Embryonic facial prominence (tissue), 1 donor: ENCODE data around the gene CALML5.

ENCODE experiments used
- DNase-seq: peaks from one replicate; pipeline ENCODE4 v3.0.0-alpha.2; 2016; ENCODE audit errors: extremely low spot score

Gene CALML5

GRCh38 chr10:5515948-5516761 lies 16.8 kb upstream of the CALML5 start:
- DNase-seq = no peak

- DNase-seq = no peak
Observed at GRCh38 chr10:5514226-5514850, 15.0 kb upstream of the CALML5 start.

DNA sequence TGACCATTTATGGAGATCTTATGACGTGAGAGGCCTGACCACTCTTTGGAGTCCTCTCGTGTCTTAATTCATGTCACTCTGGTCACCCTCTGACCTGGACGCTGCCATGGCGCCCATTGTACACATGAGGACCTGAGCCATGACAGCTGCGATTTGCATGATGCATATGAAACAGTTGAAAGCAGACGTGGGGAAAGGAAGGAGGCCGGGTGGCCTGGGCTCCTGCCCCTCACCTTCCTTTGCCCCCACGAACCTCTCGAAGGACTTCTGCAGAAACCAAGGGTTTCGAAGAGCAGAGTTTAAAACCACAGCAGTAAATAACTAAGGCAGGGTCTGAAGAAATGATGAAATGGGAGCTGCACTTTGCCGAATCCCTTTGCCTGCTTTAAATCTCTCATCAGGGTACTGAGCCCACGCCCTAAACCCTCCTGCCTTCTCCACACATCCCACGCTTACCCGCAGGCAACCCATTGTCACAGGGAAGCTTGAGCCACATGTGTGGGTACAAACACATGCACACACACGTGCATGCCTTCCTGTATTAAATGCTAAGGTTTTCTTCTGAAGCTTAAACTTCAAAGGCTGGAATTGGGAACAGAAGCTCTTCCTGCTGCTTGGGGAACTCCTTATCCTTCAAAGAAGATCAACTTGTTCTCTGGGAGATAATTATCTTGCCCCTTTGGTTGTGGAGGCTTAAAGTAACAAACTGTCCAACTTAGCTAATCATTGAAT lies 13.7 kb upstream of the CALML5 start:
- no peak for DNase-seq

GRCh38 chr10:5512331-5512730 lies 13.0 kb upstream of the CALML5 start:
- no peak for DNase-seq

DNA sequence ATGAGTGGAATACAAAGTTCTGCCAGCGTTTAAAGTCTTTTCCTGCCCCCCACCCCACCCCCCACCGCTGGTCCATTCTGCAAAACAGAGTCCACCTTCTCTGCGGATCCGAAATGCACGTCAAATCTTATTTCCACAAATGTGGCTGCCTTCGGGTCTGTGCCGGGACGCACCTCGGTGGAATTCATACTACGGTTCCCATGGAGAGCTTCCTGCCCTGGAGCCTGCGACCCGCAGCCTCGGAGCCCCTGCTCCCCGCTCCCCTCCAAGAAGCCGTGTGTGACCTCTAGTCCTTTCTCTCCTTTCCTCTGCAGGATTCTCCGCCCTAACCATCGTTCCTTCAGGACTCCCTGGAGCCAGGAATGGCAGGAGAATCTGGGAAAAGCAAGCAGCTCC lies 12.5 kb upstream of the CALML5 start:
- DNase-seq = no peak

- no peak for DNase-seq
Observed at GRCh38 chr10:5511231-5511884, 12.0 kb upstream of the CALML5 start.

DNA sequence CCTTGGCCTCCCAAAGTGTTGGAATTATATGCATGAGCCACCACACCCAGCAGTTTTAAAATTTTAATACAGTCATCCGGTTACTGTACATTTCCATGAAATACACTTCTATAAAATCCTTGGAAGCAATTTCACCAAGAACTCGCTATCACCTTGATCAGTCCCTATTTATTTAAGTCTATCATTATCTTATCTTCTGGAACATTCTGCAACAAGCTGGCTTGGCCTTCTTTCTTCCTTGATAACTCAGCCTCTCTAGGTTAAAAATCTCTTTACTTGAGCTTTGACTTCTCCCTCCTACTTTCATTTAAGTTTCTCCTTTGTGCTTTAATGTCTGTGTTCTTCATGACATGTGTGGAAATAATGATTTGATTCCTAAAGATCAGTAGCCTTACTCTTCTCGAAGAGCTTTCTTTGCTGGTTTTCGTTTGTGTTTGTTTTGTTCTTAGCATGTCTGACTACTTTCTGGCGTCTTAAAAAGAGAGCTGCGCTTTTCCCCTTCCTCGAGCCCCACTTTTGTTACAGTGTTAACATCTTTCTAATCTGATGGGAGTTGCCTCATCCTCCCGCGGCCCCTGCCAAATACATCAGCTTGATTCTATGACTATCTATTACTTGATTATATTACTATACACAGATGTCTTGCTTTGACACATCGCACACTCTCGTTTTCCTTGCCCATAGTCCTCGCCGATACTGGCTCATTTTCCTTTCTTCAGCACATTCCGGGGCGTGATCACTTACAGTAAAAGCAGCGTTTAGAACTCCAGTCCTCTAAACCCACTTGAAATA lies 11.1 kb upstream of the CALML5 start:
- no peak for DNase-seq

GRCh38 chr10:5509691-5510090 lies 10.3 kb upstream of the CALML5 start:
- DNase-seq = no peak

- no peak for DNase-seq
Observed at GRCh38 chr10:5509236-5509635, 9.9 kb upstream of the CALML5 start.

DNA sequence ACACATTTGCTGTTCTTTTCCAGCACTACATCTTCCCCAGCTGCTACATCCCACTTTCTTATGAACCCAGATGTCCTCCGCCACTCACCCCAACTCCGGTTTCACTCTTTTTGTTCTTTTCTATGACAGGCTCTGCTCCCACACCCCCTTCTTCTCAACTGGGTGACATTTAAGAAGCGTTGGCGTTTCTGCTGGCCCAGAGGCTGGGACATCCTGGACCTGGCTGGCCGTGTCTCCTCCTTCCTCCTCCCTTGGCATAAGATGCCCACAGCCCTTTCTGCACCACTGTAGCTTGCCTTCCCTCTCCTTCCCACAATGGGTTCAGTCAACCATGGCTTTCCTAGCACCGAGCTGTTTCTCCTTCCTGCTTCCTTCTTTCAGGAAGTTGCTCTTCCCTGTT lies 9.4 kb upstream of the CALML5 start:
- DNase-seq = no peak

DNA sequence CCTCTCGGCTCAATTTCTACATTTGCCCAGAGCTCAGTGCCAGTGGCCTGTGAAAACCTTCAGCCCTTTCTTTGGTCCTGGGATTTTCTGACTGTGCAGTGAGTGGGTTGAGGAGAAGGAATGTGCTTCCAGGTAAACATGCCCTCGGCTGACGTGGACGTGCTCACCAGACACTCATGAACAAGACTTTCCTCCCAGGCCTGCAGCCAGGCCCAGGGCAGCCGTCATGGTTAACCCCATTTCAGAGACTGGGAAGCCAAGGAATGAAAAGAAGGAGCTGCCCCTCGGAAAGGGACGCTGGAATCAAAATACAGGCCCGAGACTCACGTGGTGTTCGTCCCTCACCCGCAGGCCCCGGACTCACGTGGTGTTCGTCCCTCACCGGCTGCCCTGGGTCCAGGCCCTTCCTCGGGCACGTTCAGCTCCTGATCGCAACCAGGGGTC lies 8.8 kb upstream of the CALML5 start:
- DNase-seq = no peak

GRCh38 chr10:5507649-5508131 lies 8.3 kb upstream of the CALML5 start:
- DNase-seq = no peak

- no peak for DNase-seq
Observed at GRCh38 chr10:5506751-5507648, 7.6 kb upstream of the CALML5 start.

- DNase-seq = no peak
Observed at GRCh38 chr10:5506246-5506645, 6.9 kb upstream of the CALML5 start.

DNA sequence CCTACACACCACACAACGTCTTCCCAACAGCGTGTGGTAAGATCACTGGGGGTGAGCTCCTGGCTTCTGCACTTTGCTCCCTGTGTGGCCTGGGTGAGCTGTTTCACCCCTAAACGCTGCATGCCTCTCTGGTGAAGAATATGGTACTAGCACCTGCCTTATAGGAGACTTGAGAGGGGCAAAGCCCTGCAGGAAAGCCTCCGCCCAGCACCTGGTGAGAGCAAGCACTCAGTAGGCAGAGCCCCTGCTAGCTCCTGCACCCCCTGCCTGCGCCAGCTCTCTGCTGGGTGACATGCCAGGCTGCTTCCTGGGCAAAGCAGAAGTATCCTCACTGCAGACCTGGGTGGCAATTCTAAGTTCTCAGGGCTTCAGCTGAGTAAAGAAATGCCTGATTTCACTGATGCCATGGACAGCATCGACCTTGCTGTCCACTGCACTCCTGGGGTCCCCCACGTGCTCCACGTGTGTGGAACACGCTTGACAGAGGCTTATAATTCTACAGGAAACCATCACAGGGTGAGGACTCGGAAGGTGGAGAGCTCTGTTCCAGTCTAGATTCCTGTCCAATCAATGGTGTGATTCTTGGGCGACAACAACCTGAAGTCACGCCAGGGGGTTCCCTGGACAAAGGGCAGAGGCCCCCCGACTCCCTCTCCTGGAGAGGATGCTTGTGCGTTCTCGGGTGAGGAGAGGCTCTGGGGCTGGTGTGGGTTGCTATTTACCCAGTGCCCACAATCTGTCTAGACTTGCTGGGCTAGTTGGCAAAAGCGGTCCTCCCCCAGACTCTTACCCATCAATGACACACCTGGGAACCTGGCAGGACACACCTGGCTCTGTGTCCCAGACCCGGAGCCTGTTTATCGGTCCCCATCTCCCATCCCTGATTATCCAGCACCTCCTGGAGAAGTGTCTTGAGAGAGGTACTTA lies 5.0 kb upstream of the CALML5 start:
- DNase-seq = no peak

DNA sequence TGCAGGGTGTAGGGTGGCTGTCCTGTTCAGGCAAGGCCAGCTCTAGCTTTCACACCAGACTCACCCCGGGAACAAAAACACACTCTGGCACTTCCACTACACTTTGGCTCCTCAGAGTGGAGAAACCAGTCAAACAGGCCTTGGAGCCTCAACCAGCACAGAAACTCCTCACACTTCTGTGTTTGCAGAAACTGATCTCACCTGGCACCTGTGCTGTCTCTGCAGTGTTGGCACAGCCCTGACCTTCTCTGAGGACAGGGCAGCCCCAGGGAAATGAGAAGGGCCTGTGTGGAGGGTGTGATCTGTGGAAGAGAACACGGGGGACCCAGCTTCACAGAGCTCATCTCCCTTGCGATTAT lies 4.1 kb upstream of the CALML5 start:
- no peak for DNase-seq

DNA sequence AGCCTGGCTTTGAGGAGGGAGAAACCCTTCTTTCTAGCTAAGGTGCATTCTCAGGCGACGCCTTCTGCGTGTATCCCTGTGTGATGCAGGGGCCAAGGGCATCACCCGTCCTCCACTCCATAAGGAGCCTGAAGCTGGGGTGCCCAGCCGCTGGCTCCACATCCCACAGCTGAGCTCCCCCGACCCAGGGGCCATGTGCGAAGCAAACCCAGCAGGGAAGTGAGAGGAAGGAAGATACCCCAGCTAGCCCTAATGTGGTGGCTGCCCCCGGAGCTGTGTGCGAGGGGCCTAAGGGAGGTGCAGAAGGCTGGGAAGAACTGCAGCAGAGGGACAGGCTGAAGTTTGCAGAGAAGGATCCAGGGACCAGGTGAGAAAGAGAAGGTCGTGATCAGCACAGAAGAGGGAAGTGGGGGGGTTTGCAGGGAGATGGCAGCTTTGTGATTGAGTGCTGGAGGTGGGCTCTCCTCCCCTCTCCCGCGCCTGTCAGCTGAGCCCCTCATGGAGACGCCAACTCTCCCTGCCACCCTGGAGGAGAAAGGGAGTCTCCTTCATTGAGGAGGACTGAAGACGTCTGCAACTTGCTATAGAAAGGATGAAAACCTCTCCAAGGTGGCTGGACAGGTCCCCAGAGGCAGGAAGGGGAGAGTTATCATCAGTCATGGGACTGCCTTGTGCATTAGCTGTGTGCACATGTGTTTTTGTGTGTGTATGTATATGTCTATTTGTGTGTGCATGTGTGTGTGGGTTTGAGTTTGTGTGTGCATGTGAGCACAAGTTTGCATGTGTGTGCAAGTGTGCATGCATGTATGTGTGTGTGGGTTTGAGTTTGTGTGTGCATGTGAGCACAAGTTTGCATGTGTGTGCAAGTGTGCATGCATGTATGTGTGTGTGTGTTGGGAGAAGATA lies 3.5 kb upstream of the CALML5 start:
- no peak for DNase-seq

DNA sequence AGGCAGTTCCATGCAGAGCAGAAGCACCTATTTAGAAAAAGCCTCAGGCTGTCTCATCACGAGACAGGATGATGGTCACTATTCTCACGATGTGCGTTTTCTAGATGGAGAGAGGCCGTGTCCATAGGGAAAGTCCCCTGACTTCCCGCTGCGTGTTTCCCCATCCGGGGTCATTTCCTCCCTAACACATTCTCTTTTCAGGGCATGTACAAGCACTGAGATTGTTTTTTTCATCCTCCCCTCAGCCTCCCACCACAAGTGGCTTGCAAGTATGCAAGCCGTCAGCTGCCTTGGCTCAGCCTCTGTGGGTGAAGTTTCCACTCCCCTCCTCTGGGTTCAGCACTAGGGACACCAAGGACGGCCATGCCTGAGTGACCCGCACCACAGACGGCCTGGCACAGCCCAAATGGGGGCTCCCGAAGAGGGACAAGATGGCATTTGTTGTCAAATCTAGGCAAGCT lies 2.7 kb upstream of the CALML5 start:
- no peak for DNase-seq
